ENCODE measurements around the gene BCAM.

- TF ChIP-seq CTCF (IDR thresholded peaks at IDR 0.05 in 2 of 3, conservative IDR thresholded peaks at IDR 0.05 in 1 of 3; ENCODE audit: control insufficient read depth in 2 of 3, extremely low read depth in 1 of 3, insufficient read depth in 1 of 3, low read depth in 3 of 3, low read length in 3 of 3) (peak; percentile 87 to 98 (median 95)), BACH1 (IDR thresholded peaks at IDR 0.05; ENCODE audit: borderline replicate concordance) (no peak), ATF7 (IDR thresholded peaks at IDR 0.05; ENCODE audit: low read depth) (peak; percentile 63), E2F4 (IDR thresholded peaks at IDR 0.05; ENCODE audit: low read depth, low read length) (no peak), NBN (IDR thresholded peaks at IDR 0.05) (no peak), RAD21 (IDR thresholded peaks at IDR 0.05; ENCODE audit: insufficient read depth, low read depth, low read length) (peak; percentile 72), POLR2AphosphoS5 (IDR thresholded peaks at IDR 0.05; ENCODE audit: low read length) (no peak), SKIL (IDR thresholded peaks at IDR 0.05; ENCODE audit: low read depth, poor library complexity, severe bottlenecking) (no peak), RAD51 (IDR thresholded peaks at IDR 0.05) (no peak), CBX3 (IDR thresholded peaks at IDR 0.05; ENCODE audit: borderline replicate concordance, low read depth) (no peak), SIN3A (IDR thresholded peaks at IDR 0.05; ENCODE audit: low read depth, low read length) (no peak)
- TF ChIP-seq, protein P1, sequence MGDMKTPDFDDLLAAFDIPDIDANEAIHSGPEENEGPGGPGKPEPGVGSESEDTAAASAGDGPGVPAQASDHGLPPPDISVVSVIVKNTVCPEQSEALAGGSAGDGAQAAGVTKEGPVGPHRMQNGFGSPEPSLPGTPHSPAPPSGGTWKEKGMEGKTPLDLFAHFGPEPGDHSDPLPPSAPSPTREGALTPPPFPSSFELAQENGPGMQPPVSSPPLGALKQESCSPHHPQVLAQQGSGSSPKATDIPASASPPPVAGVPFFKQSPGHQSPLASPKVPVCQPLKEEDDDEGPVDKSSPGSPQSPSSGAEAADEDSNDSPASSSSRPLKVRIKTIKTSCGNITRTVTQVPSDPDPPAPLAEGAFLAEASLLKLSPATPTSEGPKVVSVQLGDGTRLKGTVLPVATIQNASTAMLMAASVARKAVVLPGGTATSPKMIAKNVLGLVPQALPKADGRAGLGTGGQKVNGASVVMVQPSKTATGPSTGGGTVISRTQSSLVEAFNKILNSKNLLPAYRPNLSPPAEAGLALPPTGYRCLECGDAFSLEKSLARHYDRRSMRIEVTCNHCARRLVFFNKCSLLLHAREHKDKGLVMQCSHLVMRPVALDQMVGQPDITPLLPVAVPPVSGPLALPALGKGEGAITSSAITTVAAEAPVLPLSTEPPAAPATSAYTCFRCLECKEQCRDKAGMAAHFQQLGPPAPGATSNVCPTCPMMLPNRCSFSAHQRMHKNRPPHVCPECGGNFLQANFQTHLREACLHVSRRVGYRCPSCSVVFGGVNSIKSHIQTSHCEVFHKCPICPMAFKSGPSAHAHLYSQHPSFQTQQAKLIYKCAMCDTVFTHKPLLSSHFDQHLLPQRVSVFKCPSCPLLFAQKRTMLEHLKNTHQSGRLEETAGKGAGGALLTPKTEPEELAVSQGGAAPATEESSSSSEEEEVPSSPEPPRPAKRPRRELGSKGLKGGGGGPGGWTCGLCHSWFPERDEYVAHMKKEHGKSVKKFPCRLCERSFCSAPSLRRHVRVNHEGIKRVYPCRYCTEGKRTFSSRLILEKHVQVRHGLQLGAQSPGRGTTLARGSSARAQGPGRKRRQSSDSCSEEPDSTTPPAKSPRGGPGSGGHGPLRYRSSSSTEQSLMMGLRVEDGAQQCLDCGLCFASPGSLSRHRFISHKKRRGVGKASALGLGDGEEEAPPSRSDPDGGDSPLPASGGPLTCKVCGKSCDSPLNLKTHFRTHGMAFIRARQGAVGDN (IDR thresholded peaks at IDR 0.05), result no peak
- TF ChIP-seq, protein P2, sequence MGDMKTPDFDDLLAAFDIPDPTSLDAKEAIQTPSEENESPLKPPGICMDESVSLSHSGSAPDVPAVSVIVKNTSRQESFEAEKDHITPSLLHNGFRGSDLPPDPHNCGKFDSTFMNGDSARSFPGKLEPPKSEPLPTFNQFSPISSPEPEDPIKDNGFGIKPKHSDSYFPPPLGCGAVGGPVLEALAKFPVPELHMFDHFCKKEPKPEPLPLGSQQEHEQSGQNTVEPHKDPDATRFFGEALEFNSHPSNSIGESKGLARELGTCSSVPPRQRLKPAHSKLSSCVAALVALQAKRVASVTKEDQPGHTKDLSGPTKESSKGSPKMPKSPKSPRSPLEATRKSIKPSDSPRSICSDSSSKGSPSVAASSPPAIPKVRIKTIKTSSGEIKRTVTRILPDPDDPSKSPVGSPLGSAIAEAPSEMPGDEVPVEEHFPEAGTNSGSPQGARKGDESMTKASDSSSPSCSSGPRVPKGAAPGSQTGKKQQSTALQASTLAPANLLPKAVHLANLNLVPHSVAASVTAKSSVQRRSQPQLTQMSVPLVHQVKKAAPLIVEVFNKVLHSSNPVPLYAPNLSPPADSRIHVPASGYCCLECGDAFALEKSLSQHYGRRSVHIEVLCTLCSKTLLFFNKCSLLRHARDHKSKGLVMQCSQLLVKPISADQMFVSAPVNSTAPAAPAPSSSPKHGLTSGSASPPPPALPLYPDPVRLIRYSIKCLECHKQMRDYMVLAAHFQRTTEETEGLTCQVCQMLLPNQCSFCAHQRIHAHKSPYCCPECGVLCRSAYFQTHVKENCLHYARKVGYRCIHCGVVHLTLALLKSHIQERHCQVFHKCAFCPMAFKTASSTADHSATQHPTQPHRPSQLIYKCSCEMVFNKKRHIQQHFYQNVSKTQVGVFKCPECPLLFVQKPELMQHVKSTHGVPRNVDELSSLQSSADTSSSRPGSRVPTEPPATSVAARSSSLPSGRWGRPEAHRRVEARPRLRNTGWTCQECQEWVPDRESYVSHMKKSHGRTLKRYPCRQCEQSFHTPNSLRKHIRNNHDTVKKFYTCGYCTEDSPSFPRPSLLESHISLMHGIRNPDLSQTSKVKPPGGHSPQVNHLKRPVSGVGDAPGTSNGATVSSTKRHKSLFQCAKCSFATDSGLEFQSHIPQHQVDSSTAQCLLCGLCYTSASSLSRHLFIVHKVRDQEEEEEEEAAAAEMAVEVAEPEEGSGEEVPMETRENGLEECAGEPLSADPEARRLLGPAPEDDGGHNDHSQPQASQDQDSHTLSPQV (IDR thresholded peaks at IDR 0.05), result no peak
Observed at GRCh38 chr19:44800461-44800860, 8.4 kb upstream of the BCAM start.
